Cardiac fibroblast (primary cell): ENCODE data around the gene RACK1.

Experiments used
- DNase-seq, 2 donors: peaks; one replicate each; pipeline versions ENCODE4 v3.0.0 to v3.0.0-alpha.2; 2010; ENCODE audit warnings: low read depth in 2 of 2
- H3K4me3 ChIP-seq, 2 donors: replicated peaks in 1 of 2; 1 replicate in 1 of 2; 2 replicates in 1 of 2; pipeline ENCODE4 v1.5.1; 2011; ENCODE audit warnings: low read depth in 2 of 2, low read length in 2 of 2, mild to moderate bottlenecking in 2 of 2, moderate library complexity in 1 of 2
- CTCF ChIP-seq: IDR thresholded peaks from one replicate; pipeline ENCODE4 v1.5.1; 2011; ENCODE audit warnings: low read depth, mild to moderate bottlenecking, low read length, inconsistent platforms

The RACK1 gene

GRCh38 chr5:181235689-181236366 is 7.9 kb downstream of the RACK1 start:
- no peak for DNase-seq
- TF ChIP-seq CTCF: no peak
- no peak overlapping the region for H3K4me3 ChIP-seq

DNA sequence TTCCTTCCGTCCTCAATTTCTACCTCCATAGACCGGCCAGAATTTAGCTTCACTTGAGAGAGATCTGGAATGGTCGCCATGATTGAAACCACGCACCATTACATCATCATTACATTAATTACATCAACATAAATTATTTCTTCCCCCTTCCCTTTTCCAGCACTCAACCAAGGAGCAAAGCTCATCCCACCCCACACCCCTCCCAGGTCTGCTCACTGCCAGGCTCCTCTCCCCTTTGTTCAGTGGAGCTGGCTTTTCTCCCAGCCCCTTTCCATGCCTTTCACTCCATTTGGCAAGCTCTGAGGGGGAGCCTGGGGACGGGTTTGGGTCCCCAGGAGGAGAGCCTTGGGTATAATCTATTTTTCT is 8.4 kb downstream of the RACK1 start:
- no peak for DNase-seq
- H3K4me3 ChIP-seq: no peak overlapping the region
- TF ChIP-seq CTCF: no peak

DNA sequence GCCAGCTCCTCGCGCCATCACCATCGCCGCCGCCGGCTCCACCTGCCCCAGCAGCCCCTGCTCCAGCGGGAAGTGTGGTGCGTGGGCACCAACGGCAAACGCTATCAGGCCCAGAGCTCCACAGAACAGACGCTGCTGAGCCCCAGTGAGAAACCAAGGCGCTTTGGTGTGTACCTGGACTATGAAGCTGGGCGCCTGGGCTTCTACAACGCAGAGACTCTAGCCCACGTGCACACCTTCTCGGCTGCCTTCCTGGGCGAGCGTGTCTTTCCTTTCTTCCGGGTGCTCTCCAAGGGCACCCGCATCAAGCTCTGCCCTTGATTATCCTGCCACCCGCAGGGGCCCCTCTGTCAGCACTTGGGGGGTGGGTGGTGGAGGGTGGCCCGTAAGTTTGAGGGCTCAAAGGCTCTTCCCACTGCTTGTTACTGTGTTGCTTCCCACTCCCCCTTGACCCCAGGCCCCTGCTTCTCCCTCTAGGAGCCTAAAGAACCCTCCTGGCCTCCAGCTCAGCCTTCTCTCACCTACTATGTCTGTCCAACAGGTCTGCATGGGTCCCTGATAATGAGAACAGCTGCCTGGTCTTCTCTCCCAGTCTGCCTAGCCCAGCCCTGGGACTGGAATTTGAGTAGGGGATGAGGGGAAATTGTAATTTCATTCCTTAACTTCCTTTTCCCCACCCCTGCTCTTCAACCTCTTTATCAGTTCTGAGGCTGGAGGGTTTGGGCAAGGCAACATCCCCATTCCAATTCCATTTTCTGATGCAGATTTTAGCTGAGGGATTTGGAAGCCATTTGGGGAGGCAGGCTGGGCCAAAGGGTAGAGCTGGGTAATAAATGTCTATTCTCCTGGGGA is 9.0 kb downstream of the RACK1 start:
- no peak for DNase-seq
- H3K4me3 ChIP-seq: no peak overlapping the region
- TF ChIP-seq CTCF: no peak

GRCh38 chr5:181233801-181234454 is 9.8 kb downstream of the RACK1 start:
- TF ChIP-seq CTCF: no peak
- DNase-seq: no peak
- no peak overlapping the region for H3K4me3 ChIP-seq

DNA sequence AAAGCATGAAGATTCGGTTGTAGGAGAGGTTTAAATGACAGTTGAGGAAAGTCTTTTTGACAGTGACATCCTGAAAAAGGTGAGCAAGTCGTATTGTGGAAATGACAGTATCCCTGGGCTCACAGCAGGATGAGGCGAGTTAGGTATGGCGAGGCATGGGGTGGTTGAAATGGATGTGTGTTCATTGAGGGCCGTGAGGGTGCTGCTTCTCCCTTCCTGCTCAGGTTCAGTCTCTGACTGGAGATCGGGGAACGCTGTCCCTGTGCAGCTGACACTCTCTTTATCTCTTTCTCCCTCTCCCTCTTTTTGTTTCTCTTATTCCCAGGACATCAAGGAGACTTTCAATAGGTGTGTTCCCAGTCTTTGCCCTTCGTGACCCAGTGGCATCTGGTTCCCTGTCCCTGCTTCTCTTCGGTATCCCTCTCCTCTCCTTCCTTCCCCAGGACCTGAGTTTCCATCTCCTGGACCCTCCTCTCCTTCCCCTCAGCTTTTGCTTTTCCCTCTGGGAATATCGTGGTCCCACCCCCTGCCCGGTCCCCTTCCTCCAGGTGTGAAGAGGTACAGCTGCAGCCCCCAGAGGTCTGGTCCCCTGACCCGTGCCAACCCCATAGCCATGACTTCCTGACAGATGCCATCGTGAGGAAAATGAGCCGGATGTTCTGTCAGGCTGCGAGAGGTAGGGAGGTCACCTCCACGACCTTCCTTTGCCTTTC is 10.5 kb downstream of the RACK1 start:
- TF ChIP-seq CTCF: no peak
- no peak for DNase-seq
- H3K4me3 ChIP-seq: no peak overlapping the region

DNA sequence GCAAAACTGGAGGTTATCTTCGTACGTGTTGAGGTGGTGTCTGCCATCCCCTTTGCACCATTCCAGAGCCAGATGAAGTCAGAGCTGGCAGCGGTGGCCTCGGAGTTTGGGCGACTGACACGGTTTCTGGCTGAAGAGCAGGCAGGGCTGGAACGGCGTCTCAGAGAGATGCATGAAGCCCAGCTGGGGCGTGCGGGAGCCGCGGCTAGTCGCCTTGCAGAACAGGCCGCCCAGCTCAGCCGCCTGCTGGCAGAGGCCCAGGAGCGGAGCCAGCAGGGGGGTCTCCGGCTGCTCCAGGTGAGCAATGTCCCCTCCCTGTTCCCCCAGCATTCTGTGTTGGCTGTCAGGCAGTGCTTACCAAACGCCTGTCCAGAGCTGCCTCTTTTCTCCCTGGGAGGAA is 11.1 kb downstream of the RACK1 start:
- DNase-seq: no peak
- no peak for TF ChIP-seq CTCF
- no peak overlapping the region for H3K4me3 ChIP-seq
